OCI-M2 (cell line): ENCODE data around the gene PTGER2.

Experiments
- DNase-seq: peaks from one replicate; lab custom pipeline; 2025; ENCODE audit not compliant: unreplicated experiment; lab: John Stamatoyannopoulos, UW

Gene PTGER2

GRCh38 chr14:52304248-52304904 is 9.7 kb upstream of the PTGER2 start:
- DNase-seq, result no peak

GRCh38 chr14:52305014-52305413 is 9.1 kb upstream of the PTGER2 start:
- no peak for DNase-seq

- no peak for DNase-seq
These were observed 6.7 kb upstream of the PTGER2 start for GRCh38 chr14:52307376-52307775.

DNA sequence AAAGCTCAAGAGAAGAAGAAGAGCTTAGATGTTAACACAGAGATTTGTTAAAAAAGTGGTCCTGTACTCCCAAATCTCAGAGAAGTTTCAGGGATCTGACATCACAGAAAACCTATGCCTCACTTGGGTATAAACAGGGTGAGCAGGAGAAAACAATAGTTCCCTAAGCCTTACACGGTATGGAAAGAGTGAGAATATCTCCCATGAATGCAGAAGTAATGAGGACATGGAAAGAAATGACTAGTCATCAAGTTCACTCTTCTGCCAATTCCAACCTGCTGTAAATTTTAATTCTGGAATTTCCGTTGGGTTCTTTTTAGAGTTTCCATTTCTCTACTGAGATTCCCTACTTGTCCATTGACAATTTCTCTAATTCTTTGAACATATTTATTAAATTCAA is 6.2 kb upstream of the PTGER2 start:
- no peak for DNase-seq

DNA sequence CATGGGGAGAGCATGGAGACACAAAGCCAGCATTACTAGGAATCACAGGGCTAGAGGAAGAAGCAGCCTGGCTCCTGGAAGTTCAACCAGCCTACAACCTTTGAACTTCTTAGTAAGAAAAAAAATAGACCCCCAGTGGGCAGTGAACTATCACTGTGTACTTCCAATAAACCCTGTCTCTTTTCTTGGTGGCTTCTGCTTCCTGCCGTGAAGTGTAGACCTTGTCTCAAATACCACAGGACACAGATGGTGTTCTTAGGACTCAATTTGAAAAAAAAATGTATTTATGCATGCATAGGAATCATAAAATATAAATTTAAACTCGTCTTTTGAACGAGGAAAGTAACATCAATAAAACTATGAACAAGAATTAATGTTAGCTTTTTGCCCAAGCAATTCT is 3.6 kb upstream of the PTGER2 start:
- DNase-seq, result no peak

DNA sequence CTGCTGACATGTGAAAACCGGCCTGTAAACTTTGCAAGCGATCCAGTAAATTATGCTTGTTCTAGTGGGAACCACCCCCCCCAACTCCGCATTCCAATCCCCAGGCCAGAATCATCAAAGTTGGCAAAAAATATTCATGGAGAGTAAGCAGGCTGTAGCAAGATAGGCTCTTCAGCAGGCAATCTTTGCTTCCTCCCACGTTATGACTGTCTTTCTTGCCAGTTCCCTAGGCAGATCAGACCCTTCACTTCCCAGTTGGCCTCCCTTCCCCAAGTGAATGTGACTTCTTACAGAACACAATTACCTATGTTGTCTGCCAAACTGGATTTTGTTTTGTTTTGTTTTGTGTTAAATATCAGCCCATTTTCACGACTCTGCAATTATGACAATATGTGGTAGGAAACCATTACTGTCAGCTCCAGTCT is 1.2 kb upstream of the PTGER2 start:
- DNase-seq, result no peak

DNA sequence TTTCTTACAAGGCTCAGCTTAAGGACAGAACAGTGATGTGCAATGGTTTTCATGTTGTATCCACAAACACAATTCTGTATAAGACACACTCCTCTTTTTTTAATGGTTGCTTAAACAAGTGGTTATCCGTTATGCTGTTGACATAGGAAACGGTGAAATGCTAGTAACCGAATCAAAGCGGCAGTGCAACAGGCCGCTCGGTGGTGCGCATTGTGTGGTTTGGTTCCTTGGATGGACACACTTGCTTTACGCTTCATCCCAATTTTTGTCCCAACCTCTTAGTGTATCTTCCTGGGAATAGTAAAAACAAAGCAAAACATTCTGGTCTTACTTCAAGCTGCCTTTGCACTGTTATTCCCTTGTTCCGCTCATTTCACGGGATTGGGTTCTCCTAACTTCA is 650 bp upstream of the PTGER2 start:
- no peak for DNase-seq

- no peak for DNase-seq
These were observed 663 bp downstream of the PTGER2 start for GRCh38 chr14:52314595-52315354.

DNA sequence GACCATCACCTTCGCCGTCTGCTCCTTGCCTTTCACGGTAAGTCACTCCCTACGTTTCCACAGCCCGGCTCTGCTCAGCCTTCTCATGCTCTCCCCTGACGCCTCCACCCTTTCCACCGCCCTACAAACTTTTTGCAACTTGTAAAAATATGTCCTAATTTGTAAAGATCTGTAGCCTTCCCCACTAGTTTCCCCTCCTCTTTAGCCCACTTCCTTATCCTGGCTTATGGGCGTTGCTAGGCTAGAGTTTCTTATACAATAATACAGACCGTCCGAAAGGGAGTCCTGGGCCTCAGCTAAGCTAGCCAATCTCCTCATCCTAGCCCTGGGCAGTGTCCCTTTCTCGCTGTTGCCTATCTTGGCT is 1.2 kb downstream of the PTGER2 start:
- DNase-seq, result no peak

DNA sequence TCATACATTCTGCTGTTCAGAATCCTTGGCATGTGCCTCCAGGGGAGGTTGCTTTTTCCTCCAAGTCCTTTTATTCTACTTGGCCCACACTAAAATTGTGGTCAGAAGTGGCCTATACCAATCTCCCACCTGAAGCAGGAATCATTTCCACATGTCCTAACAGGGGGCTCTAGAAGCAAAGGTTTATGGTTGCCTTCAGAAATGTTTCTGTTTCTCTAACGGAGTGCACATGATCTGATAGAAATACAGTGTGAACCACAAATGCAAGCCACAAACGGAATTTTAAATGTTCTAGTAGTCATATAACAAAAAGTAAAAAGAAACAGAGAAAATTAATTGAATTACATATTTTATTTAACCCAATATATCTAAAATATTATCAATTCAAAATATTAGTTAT is 4.0 kb downstream of the PTGER2 start:
- no peak for DNase-seq

DNA sequence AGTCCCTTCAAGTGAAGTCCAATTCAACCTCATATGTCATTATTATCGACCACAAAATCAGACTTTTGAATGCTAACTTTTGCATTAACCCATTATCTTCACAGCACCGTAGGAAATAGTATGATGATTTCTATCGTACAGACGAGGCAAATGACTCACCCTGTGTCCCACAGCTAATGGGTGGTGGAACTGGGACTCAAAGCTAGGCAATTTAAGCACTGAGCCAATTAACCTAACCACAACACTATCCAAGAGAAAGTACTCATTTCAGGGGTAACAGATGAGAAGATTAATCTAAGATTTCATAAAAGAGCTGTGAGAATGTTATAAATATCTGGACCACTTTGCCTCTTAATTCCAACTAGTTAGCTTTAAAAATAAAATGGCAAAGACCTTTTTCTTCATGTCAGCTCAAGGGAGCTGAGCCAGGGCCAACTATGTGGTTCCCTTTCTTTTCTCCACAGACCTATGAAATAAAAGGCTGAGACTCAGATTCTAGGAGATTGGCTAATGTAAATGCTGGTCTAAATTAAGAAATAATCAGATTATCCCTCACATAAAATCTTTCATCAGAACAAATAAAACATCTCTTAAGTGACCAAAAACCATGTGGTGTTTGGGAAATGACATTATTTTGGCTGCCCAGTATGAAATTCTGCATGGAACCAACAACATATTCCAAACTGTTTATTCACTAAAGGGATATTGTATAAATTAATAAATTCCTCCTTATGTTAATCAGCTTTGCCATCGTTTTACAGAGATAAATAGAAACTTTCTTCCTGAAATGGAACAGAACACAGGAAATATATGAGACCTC is 4.9 kb downstream of the PTGER2 start:
- no peak for DNase-seq

DNA sequence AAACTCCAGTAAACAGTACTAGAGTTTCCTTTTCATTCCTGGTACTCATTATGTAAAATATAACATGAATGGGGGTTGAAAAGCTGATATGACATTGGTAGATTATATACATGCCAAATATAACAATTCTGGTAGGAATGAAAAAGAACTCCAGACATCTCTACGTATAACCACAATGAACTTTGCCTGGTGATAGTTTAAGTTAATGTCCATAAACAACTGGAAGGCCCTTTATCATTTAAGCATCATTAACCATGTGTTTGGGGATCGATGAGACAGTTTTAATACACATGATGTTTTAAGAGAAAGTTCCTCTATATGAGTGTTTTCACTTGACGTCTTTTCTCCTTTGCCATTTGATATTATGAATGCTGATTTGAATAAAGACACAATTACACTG is 5.8 kb downstream of the PTGER2 start:
- DNase-seq, result no peak

DNA sequence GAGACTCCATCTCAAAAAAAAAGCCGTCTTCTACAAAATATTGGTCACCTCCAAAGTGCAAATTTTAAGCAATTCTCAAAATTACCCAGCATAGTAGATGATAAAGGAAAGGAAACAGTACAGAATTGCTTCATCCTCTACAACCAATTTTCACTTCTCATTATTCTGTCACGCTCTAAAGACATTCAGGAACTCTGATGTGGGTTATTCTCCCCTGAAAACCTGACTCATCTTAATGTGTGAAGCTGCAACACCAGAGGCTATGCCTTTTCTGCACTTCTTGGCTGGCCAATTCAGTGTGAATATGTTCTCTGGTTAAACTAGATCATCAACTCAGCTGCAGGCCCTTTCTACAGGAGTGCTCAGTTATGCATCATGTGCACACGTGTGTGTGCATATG is 11.0 kb downstream of the PTGER2 start:
- DNase-seq, result no peak

- DNase-seq, result no peak
These were observed 11.5 kb downstream of the PTGER2 start for GRCh38 chr14:52325630-52326029.

DNA sequence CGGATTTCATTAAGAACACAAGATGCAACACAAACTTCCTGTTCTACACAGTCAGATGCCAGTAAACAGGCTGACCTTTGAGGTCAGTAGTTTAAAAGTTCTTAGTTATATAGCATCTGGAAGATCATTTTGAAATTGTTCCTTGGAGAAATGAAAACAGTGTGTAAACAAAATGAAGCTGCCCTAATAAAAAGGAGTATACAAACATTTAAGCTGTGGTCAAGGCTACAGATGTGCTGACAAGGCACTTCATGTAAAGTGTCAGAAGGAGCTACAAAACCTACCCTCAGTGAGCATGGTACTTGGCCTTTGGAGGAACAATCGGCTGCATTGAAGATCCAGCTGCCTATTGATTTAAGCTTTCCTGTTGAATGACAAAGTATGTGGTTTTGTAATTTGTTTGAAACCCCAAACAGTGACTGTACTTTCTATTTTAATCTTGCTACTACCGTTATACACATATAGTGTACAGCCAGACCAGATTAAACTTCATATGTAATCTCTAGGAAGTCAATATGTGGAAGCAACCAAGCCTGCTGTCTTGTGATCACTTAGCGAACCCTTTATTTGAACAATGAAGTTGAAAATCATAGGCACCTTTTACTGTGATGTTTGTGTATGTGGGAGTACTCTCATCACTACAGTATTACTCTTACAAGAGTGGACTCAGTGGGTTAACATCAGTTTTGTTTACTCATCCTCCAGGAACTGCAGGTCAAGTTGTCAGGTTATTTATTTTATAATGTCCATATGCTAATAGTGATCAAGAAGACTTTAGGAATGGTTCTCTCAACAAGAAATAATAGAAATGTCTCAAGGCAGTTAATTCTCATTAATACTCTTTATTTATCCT is 13.5 kb downstream of the PTGER2 start:
- no peak for DNase-seq

DNA sequence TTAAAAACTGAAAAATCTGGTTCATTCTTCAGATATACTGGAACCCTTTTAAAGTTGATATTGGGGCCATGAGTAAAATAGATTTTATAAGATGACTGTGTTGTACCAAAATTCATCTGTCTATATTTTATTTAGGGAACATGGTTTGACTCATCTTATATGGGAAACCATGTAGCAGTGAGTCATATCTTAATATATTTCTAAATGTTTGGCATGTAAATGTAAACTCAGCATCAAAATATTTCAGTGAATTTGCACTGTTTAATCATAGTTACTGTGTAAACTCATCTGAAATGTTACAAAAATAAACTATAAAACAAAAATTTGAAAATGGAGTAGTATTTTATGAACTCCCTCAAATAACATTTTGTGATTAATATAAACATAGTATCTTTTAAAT is 14.2 kb downstream of the PTGER2 start:
- DNase-seq, result no peak

DNA sequence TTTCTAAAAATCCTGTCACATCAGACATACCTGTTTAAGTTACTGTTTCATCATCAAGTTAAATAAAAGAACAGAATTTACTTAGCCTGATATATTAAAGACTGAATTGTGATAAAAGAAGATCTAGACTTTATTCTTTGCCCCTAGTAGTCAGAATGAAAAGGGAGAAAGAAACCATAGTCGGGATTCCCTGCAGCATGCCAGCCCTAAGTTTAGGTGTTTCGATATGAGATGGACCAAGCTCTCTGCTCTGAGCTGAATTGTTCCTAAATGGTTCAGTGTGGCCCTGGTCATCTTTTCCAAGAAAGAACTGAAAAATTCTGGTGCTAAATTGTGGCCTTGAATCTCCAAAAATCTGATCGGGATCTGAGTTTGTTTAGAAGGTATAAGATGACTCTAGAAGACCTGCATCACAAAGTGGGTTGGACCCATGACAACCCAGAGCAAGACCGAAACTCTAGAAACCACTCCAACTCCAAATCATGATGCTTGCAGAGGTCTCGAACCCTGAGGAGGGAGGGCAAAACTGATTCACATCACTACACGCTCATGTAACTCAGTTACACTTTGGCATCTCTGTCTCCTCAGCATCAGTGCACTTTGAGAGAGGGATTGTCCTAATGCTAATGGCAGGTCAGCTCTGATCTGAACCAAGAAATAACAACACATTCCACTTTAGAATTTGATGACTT is 15.7 kb downstream of the PTGER2 start:
- DNase-seq, result no peak

DNA sequence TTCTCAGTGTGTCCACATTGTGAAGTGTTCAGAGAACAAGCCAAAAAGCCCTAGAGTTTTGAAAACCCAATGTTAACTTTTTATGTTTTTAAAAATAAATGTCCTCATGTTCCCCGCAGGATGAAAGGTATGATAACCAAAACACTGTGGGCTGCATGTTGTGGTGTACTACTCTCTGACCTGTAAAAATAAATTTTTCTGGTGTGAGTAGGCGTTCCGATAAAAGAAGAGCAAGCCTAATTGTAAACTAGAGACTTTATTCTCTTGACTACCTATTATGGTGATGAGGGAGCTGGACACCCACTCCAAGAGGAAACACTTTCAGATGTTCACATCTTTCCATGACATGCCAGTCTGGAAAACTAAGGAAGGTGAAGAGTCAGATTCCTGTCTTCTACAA is 18.2 kb downstream of the PTGER2 start:
- DNase-seq, result no peak

GRCh38 chr14:52333108-52333507 is 19.0 kb downstream of the PTGER2 start:
- DNase-seq, result no peak

- DNase-seq, result no peak
These were observed 19.9 kb downstream of the PTGER2 start for GRCh38 chr14:52333823-52334657.
